ENCODE data around the gene C14orf93. TPM values are rescaled to one million over a fixed set of nuclear protein-coding genes. Genes with fewer than 3 reads are reported as not detected.

The C14orf93 gene
- total and polyA plus RNA-seq, 9 of the 15 experiments (the other 6 are each of a cell fraction or from before 2014, with no cell fraction given), result 2.2 to 22.4 (median 16.1) TPM

DNA sequence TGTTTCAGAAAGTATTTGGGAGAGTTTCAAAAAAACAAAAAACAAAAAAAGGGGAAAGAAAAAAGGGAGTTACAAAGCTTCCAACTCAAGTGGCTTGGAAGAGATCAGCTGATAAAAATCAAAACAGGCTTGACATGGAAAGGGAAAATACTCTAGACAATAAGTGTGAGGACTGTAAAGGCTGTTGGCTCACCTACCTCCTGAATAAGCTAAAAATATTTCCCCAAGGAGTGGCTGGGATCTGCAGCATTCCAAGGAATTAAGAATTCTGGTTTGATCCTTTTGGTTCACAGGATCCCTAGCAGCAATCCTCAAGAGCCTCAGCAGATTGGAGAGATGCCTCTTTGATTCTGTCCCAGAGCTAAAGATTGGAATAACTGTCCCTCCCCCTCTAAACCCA is 16.4 kb downstream of the C14orf93 start:
- Histone ChIP-seq H3K4me1 (replicated peaks in 1 of 2; ENCODE audit: control insufficient read depth in 2 of 2, insufficient read depth in 2 of 2, low read length in 2 of 2) (peaks cover 0 to 9% of the 10 kb centered on the region in 2 experiments; a peak in 3 of 5 replicates), H3K9me3 (replicated peaks; ENCODE audit: control insufficient read depth, insufficient read depth, low read depth, low read length) (no peaks in the 10 kb centered on the region), H3K36me3 (ENCODE audit: control insufficient read depth, insufficient read depth, low read length) (peaks cover 8% of the 10 kb centered on the region; the same call in 2 of the 3 replicates), H3K9ac (ENCODE audit: insufficient read depth in 1 of 2, low read depth in 2 of 2, low read length in 2 of 2) (no peak overlapping the region), H3K4me2 (ENCODE audit: insufficient read depth, low read length) (no peak overlapping the region), H2AFZ (ENCODE audit: low read depth, low read length) (no peak overlapping the region), H3K27ac (ENCODE audit: extremely low read depth, low read depth, low read length) (no peak overlapping the region), H4K20me1 (replicated peaks; ENCODE audit: control insufficient read depth, insufficient read depth, low read length) (no peaks in the 10 kb centered on the region), H3K9me1 (ENCODE audit: control insufficient read depth, insufficient read depth, low read length) (no peaks in the 10 kb centered on the region), H3K79me2 (ENCODE audit: control insufficient read depth, insufficient read depth, low read length) (no peaks in the 10 kb centered on the region), H3K4me3 (no peak overlapping the region), H3K27me3 (ENCODE audit: control insufficient read depth in 2 of 2, insufficient read depth in 2 of 2, low read length in 2 of 2) (no peaks in the 10 kb centered on the region)
- FAIRE-seq, result no peak
- no TSS peak for BruUV-seq (replicated peaks)
- intact Hi-C loops (cut with micrococcal nuclease) (no loop called here), in situ Hi-C loops (cut with MboI) (no loop called here)
- TF ChIP-seq PREB (CRISPR knock-in tag; IDR thresholded peaks at IDR 0.05) (no peak), E2F1 (CRISPR knock-in tag; IDR thresholded peaks at IDR 0.05) (no peak), PHF20 (IDR thresholded peaks at IDR 0.05; ENCODE audit: partially characterized antibody) (no peak)
- ATAC-seq, result no peak
- POLR2A ChIA-PET, result interaction anchor here (0.6 to 7.7 kb wide), 4 partner anchors 11 to 66 kb away, joined by 3 to 81 read pairs (median 3); no protein-coding TSS in a partner anchor
- DNase-seq (ENCODE audit: extremely low read depth in 1 of 4, low spot score in 3 of 4), result no peak
- CTCF ChIA-PET (ENCODE audit: low intra/inter-chr PET ratio), result interaction anchor here (1.7 to 4.1 kb wide), 2 partner anchors 61 to 65 kb away, joined by 9 to 45 read pairs; partner anchors contain the start of gene CDH24
